SHP77 (cell line): ENCODE measurements around the gene CHST5.

ENCODE experiments used
- DNase-seq, 2 experiments: peaks; one replicate each; lab custom pipeline; 2025; lab: John Stamatoyannopoulos, UW

The CHST5 gene

GRCh38 chr16:75535901-75536300, at the start of gene CHST5:
CHST5 (minus strand) TSS chr16:75536108; CDS start chr16:75530384, 5,724 bp downstream.
- no peak for DNase-seq

- DNase-seq = no peak
Measured at GRCh38 chr16:75584108-75584507, 48.2 kb upstream of the CHST5 start.

GRCh38 chr16:75579281-75579834, 43.5 kb upstream of the CHST5 start:
- no peak for DNase-seq

- no peak for DNase-seq
Measured at GRCh38 chr16:75578725-75579124, 42.8 kb upstream of the CHST5 start.

- no peak for DNase-seq
Measured at GRCh38 chr16:75578212-75578611, 42.3 kb upstream of the CHST5 start.

- no peak for DNase-seq
Measured at GRCh38 chr16:75576384-75576811, 40.5 kb upstream of the CHST5 start.

GRCh38 chr16:75575958-75576357, 40.0 kb upstream of the CHST5 start:
- DNase-seq = no peak

GRCh38 chr16:75573955-75574354, 38.0 kb upstream of the CHST5 start:
- DNase-seq = no peak

- no peak for DNase-seq
Measured at GRCh38 chr16:75572864-75573542, 37.1 kb upstream of the CHST5 start.

GRCh38 chr16:75570396-75571065, 34.6 kb upstream of the CHST5 start:
- no peak for DNase-seq

- DNase-seq = no peak
Measured at GRCh38 chr16:75567911-75568310, 32.0 kb upstream of the CHST5 start.

- DNase-seq = no peak
Measured at GRCh38 chr16:75566758-75567255, 30.9 kb upstream of the CHST5 start.

- DNase-seq = peak; percentile 75 to 83
Measured at GRCh38 chr16:75566040-75566757, 30.3 kb upstream of the CHST5 start, which contains the start of gene GABARAPL2. GABARAPL2 (plus strand) TSS chr16:75566379; CDS start chr16:75566487, 108 bp downstream.

GRCh38 chr16:75565640-75566039, 29.7 kb upstream of the CHST5 start:
- no peak for DNase-seq

GRCh38 chr16:75559564-75560372, 23.9 kb upstream of the CHST5 start:
- DNase-seq = no peak

- DNase-seq = no peak
Measured at GRCh38 chr16:75558846-75559401, 23.0 kb upstream of the CHST5 start.

GRCh38 chr16:75556431-75556950, 20.6 kb upstream of the CHST5 start:
- peak in 1 of 2 experiments; percentile 16 for DNase-seq

GRCh38 chr16:75555707-75556430, 20.0 kb upstream of the CHST5 start, which contains the start of gene TMEM231:
TMEM231 (minus strand) TSS chr16:75556252; CDS start chr16:75556209, 43 bp downstream.
- peak; percentile 97 to 98 for DNase-seq

- DNase-seq = peak; percentile 90 to 96
Measured at GRCh38 chr16:75555213-75555706, 19.4 kb upstream of the CHST5 start.

- DNase-seq = no peak
Measured at GRCh38 chr16:75552951-75553350, 17.0 kb upstream of the CHST5 start.
